Measurements from ENCODE around the gene UIMC1. TPM values are rescaled to one million over a fixed set of nuclear protein-coding genes. Genes with fewer than 3 reads are reported as not detected.

The UIMC1 gene
- polyA plus RNA-seq, 1 of the 3 experiments (the other 2 are of a cell fraction): 19.9 TPM

- Histone ChIP-seq H3F3A (replicated peaks; ENCODE audit: insufficient read depth) (no peaks in the 10 kb centered on the region), H3K4me3 (ENCODE audit: low read depth in 2 of 2, low read length in 1 of 2) (no peak overlapping the region), H3K9me2 (no peaks in the 10 kb centered on the region), H3K27ac (ENCODE audit: low read depth in 2 of 2, low read length in 1 of 2) (no peak overlapping the region), H3K36me3 (replicated peaks in 1 of 2; ENCODE audit: control insufficient read depth in 1 of 2, insufficient read depth in 2 of 2, low read length in 1 of 2) (no peaks in the 10 kb centered on the region), H3K4me2 (no peak overlapping the region), H3K4me1 (ENCODE audit: control insufficient read depth in 1 of 2, insufficient read depth in 2 of 2, low read depth in 1 of 2, low read length in 1 of 2) (peaks cover 0 to 29% of the 10 kb centered on the region in 2 experiments; a peak in 2 of 4 replicates), H3K79me2 (ENCODE audit: insufficient read depth) (no peaks in the 10 kb centered on the region), H3K9ac (no peak overlapping the region), H3K9me3 (no peaks in the 10 kb centered on the region), H3K27me3 (ENCODE audit: insufficient read depth) (no peaks in the 10 kb centered on the region; the same call in 1 of the 2 replicates), H2AFZ (ENCODE audit: low read depth) (no peak overlapping the region), H4K20me1 (ENCODE audit: insufficient read depth) (no peaks in the 10 kb centered on the region)
- peak; percentile 32 for DNase-seq
- TF ChIP-seq RCOR1 (IDR thresholded peaks at IDR 0.05; ENCODE audit: low read length) (no peak), REST (IDR thresholded peaks at IDR 0.05; ENCODE audit: low read depth, low read length) (no peak), MAX (IDR thresholded peaks at IDR 0.05; ENCODE audit: low read depth) (no peak), EZH2phosphoT487 (IDR thresholded peaks at IDR 0.05; ENCODE audit: borderline replicate concordance, low read depth) (no peak), MEF2A (IDR thresholded peaks at IDR 0.05; ENCODE audit: borderline replicate concordance, low read depth) (no peak), IRF3 (IDR thresholded peaks at IDR 0.05; ENCODE audit: low read depth, low read length) (no peak), FOXJ3 (CRISPR knock-in tag; IDR thresholded peaks at IDR 0.05) (no peak), RXRA (IDR thresholded peaks at IDR 0.05; ENCODE audit: borderline replicate concordance, low read depth) (no peak), RFX5 (IDR thresholded peaks at IDR 0.05; ENCODE audit: low read length) (no peak), POLR2AphosphoS5 (IDR thresholded peaks at IDR 0.05; ENCODE audit: low read depth, low read length) (no peak)
- 74% methylated on average over 19 of the region's 28 CpGs for whole genome bisulfite sequencing (ENCODE audit: low lambda C conversion rate)
- ChIA-PET CTCF (interaction anchor here (0.9 to 4.1 kb wide), 2 partner anchors 22 to 75 kb away, joined by 3 to 19 read pairs; partner anchors contain the start of gene UNC5A), POLR2A (no interaction called here)
Measured at GRCh38 chr5:176887252-176887849, 119.2 kb downstream of the UIMC1 start.
